ENCODE measurements around the gene ADAM17.

ADAM17 gene

GRCh38 chr2:9471206-9471605 is 84.4 kb downstream of the ADAM17 start:
- DNase-seq (ENCODE audit: low read depth in 2 of 2): no peak

GRCh38 chr2:9467687-9468086 is 87.9 kb downstream of the ADAM17 start:
- DNase-seq (ENCODE audit: low read depth in 2 of 2): no peak

GRCh38 chr2:9466147-9466683 is 89.4 kb downstream of the ADAM17 start:
- no peak for DNase-seq (ENCODE audit: low read depth in 2 of 2)

GRCh38 chr2:9465170-9465569 is 90.5 kb downstream of the ADAM17 start:
- no peak for DNase-seq (ENCODE audit: low read depth in 2 of 2)

GRCh38 chr2:9463698-9464034 is 92.0 kb downstream of the ADAM17 start:
- no peak for DNase-seq (ENCODE audit: low read depth in 2 of 2)

GRCh38 chr2:9462886-9463697 is 92.5 kb downstream of the ADAM17 start:
- no peak for DNase-seq (ENCODE audit: low read depth in 2 of 2)

- no peak for DNase-seq (ENCODE audit: low read depth in 2 of 2)
Observed at GRCh38 chr2:9462313-9462712, 93.3 kb downstream of the ADAM17 start.

- no peak for DNase-seq (ENCODE audit: low read depth in 2 of 2)
Observed at GRCh38 chr2:9461079-9461478, 94.6 kb downstream of the ADAM17 start.

- no peak for DNase-seq (ENCODE audit: low read depth in 2 of 2)
Observed at GRCh38 chr2:9460441-9461017, 95.1 kb downstream of the ADAM17 start.

- no peak for DNase-seq (ENCODE audit: low read depth in 2 of 2)
Observed at GRCh38 chr2:9451231-9451630, 104.4 kb downstream of the ADAM17 start.

- DNase-seq (ENCODE audit: low read depth in 2 of 2): no peak
Observed at GRCh38 chr2:9445089-9445488, 110.5 kb downstream of the ADAM17 start.

GRCh38 chr2:9443526-9443925 is 112.1 kb downstream of the ADAM17 start:
- no peak for DNase-seq (ENCODE audit: low read depth in 2 of 2)

- DNase-seq (ENCODE audit: low read depth in 2 of 2): no peak
Observed at GRCh38 chr2:9441556-9441955, 114.1 kb downstream of the ADAM17 start.

- DNase-seq (ENCODE audit: low read depth in 2 of 2): no peak
Observed at GRCh38 chr2:9440058-9440727, 115.4 kb downstream of the ADAM17 start.

GRCh38 chr2:9439536-9439935 is 116.1 kb downstream of the ADAM17 start:
- no peak for DNase-seq (ENCODE audit: low read depth in 2 of 2)

Measured in stimulated activated CD4-positive, alpha-beta T cell treated with anti-CD3 and anti-CD28 coated beads, Interleukin-1b, Interleukin-23, amount 100 ng/mL, for 4 hours (primary cell).